AG09319 (cell line): ENCODE data around the gene CDC25B.

Experiments
- DNase-seq: peaks from one replicate; pipeline ENCODE4 v3.0.0-alpha.2; 2010; ENCODE audit warnings: low read depth; ENCODE audit errors: extremely low read depth
- CTCF ChIP-seq: IDR thresholded peaks from 2 replicates; pipeline ENCODE4 v1.5.1; 2011; ENCODE audit warnings: low read depth, mild to moderate bottlenecking, inconsistent platforms, low read length, moderate library complexity

Gene CDC25B

DNA sequence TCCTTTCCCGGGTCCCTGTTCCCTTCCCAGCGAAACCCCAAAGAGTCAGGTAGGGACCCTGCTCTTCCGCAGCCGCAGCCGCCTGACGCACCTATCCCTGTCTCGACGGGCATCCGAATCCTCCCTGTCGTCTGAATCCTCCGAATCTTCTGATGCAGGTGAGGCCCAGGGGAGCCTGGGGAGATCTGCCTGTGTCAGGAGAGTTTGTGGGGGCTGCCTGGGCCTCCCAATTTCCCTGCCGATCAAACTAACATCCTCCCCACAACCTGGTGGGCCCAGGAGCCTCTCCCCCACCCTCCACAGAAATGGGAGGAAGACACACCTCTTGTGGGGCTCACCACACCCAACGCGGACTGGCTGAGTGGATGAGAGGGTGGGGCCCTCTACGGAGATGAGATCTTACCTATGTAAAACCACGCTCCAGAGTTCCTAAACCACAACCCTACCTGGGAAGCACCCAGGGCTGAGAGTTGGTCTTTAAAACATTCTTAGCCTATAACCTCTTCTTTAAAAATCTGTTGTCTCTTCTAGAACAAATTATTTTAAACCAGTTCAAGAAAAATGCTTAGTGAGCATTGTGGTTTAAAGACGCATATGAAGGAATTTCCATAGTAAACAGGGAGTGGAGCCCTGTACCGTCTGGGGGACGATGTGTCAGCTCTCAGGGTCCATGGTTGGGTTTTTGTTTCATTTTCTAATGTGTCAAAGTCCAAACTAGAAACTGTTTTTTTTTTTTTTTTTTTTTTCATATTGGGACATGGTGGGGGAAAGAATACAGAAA, 1.7 kb downstream of the CDC25B start:
- DNase-seq, result no peak
- TF ChIP-seq CTCF, result no peak

GRCh38 chr20:3798373-3798768, 2.3 kb downstream of the CDC25B start:
- no peak for TF ChIP-seq CTCF
- no peak for DNase-seq

GRCh38 chr20:3798908-3799248, 2.8 kb downstream of the CDC25B start:
- TF ChIP-seq CTCF, result no peak

GRCh38 chr20:3800256-3800877, 4.3 kb downstream of the CDC25B start:
- no peak for TF ChIP-seq CTCF
- no peak for DNase-seq

More at GRCh38 chr20:3798908-3799248, 2.8 kb downstream of the CDC25B start:
- no peak for DNase-seq

DNA sequence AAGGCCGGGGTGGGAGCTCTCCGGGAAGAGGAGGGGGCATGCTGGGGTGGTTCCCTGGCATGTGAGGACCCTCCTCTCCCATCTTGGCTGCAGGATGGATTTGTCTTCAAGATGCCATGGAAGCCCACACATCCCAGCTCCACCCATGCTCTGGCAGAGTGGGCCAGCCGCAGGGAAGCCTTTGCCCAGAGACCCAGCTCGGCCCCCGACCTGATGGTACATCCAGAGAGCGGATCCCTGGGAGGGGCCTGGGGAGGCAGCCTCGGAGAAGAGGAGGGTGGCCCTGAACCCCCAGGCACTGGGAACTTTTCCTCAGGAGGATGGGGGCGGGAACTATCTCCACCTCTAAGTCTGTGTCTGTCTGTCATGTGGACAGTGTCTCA, 4.8 kb downstream of the CDC25B start:
- DNase-seq, result no peak
- no peak for TF ChIP-seq CTCF

DNA sequence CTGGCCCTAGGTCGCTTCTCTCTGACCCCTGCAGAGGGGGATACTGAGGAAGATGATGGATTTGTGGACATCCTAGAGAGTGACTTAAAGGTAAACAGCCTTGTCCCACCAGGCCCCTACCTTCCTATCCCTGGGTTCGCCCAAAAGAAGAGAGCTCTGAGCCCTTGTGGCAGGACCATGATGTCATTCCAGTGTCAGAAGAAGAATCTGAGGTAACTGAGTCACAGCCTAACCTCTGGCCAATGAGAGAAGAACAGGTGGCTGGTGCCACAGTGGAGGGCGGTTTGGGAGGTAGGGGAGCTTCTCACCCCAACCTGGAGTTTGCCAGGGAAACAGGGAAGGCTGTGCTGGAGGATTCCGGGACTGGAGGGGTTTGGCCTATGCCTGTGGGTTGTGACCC, 5.2 kb downstream of the CDC25B start:
- no peak for DNase-seq
- TF ChIP-seq CTCF, result no peak

GRCh38 chr20:3801846-3802245, 5.7 kb downstream of the CDC25B start:
- no peak for DNase-seq
- TF ChIP-seq CTCF, result no peak
